Skin of body (tissue), 2 donors: Measurements from ENCODE around the gene PRKCH. TPM values are rescaled to one million over a fixed set of nuclear protein-coding genes. Genes with fewer than 3 reads are reported as not detected.

Experiments used
- DNase-seq: peaks from one replicate; lab custom pipeline; 2025; lab: John Stamatoyannopoulos, UW
- total RNA-seq: library from RNA; depleted of rRNA; stranded (reverse); fragments of >200 nt; gene quantifications from one replicate; pipeline ENCODE4 v1.2.3, GENCODE V29; 2014

The PRKCH gene
- total RNA-seq, 1 donor from 2014 or later: 50.0 TPM

- no peak for DNase-seq
These were observed 14.4 kb downstream of the PRKCH start for GRCh38 chr14:61335671-61336275.

GRCh38 chr14:61337893-61338292 is 16.5 kb downstream of the PRKCH start:
- no peak for DNase-seq

- DNase-seq: no peak
These were observed 17.1 kb downstream of the PRKCH start for GRCh38 chr14:61338457-61338856.

- no peak for DNase-seq
These were observed 20.2 kb downstream of the PRKCH start for GRCh38 chr14:61341275-61342206.

- no peak for DNase-seq
These were observed 21.1 kb downstream of the PRKCH start for GRCh38 chr14:61342486-61342885.

- no peak for DNase-seq
These were observed 21.6 kb downstream of the PRKCH start for GRCh38 chr14:61342932-61343331.

- DNase-seq: no peak
These were observed 22.1 kb downstream of the PRKCH start for GRCh38 chr14:61343471-61343870.

GRCh38 chr14:61343991-61344405 is 22.6 kb downstream of the PRKCH start:
- DNase-seq: no peak

- DNase-seq: no peak
These were observed 23.2 kb downstream of the PRKCH start for GRCh38 chr14:61344437-61345150.

GRCh38 chr14:61345151-61345482 is 23.7 kb downstream of the PRKCH start:
- DNase-seq: no peak

GRCh38 chr14:61346221-61346620 is 24.8 kb downstream of the PRKCH start:
- no peak for DNase-seq

- no peak for DNase-seq
These were observed 25.4 kb downstream of the PRKCH start for GRCh38 chr14:61346793-61347192.

GRCh38 chr14:61347826-61348443 is 26.6 kb downstream of the PRKCH start:
- no peak for DNase-seq

- DNase-seq: no peak
These were observed 29.3 kb downstream of the PRKCH start for GRCh38 chr14:61350427-61351270.

GRCh38 chr14:61351477-61351876 is 30.1 kb downstream of the PRKCH start:
- DNase-seq: no peak

- DNase-seq: peak; percentile 66
These were observed 34.5 kb downstream of the PRKCH start for GRCh38 chr14:61355892-61356325.

GRCh38 chr14:61357123-61357522 is 35.7 kb downstream of the PRKCH start:
- DNase-seq: no peak

GRCh38 chr14:61358554-61359226 is 37.3 kb downstream of the PRKCH start:
- DNase-seq: no peak

GRCh38 chr14:61360796-61361525 is 39.6 kb downstream of the PRKCH start:
- no peak for DNase-seq
